Immature natural killer cell (primary cell): ENCODE measurements around the gene MEIG1. TPM values are rescaled to one million over a fixed set of nuclear protein-coding genes. Genes with fewer than 3 reads are reported as not detected.

Experiments
- polyA plus RNA-seq, 3 donors: library from polyadenylated mRNA; unstranded; fragments of 300-500 nt; fragmentation: Illumina TruSeq; gene quantifications; one replicate each; pipeline ENCODE4 v1.2.3, GENCODE V29; 2021

The MEIG1 gene
- polyA plus RNA-seq, 3 donors from 2014 or later: 1.1 to 1.5 TPM; not detected in 1

Other genes starting within 250 kb of the MEIG1 start
- gene FAM107B, start 184.5 kb upstream of the MEIG1 start, polyA plus RNA-seq: 100 to 1,000 TPM; 240 to 338 (median 268) TPM
- 1 to 10 TPM in 1 of 3 donors, under 1 TPM in 1, not detected in 1; 0.58 to 1.3 TPM for gene CDNF, start 121.4 kb upstream of the MEIG1 start, polyA plus RNA-seq
- 10 to 100 TPM; 17.0 to 22.0 (median 19.0) TPM for gene HSPA14, start 121.1 kb upstream of the MEIG1 start, polyA plus RNA-seq
- 10 to 100 TPM; 10.1 to 21.3 (median 13.6) TPM for gene MSANTD7, start 121.1 kb upstream of the MEIG1 start, polyA plus RNA-seq
- gene SUV39H2, start 80.5 kb upstream of the MEIG1 start, polyA plus RNA-seq: 1 to 10 TPM in 2 of 3 donors, not detected in 1; 2.6 to 5.0 TPM
- gene DCLRE1C, start 5.3 kb upstream of the MEIG1 start, polyA plus RNA-seq: 10 to 100 TPM in 2 of 3 donors, 1 to 10 TPM in 1; 9.3 to 33.8 (median 13.9) TPM
- not detected for gene OLAH, start 84.6 kb downstream of the MEIG1 start, polyA plus RNA-seq
- gene ACBD7, start 129.4 kb downstream of the MEIG1 start, polyA plus RNA-seq: not detected
- gene RPP38, start 138.0 kb downstream of the MEIG1 start, polyA plus RNA-seq: 10 to 100 TPM; 20.6 to 24.3 (median 22.2) TPM
- gene NMT2, start 209.3 kb downstream of the MEIG1 start, polyA plus RNA-seq: 10 to 100 TPM; 22.2 to 38.0 (median 24.7) TPM